NCI-H2081 (cell line): ENCODE results near the gene MRPL22.
"Not testable (repeated sequence)": the region's sequence is repeated elsewhere in the genome, so short reads cannot be mapped to it uniquely, and the experiment has no call there.

Experiments used
- DNase-seq, 2 experiments: peaks; one replicate each; lab custom pipeline; 2025; lab: John Stamatoyannopoulos, UW

MRPL22 gene

DNA sequence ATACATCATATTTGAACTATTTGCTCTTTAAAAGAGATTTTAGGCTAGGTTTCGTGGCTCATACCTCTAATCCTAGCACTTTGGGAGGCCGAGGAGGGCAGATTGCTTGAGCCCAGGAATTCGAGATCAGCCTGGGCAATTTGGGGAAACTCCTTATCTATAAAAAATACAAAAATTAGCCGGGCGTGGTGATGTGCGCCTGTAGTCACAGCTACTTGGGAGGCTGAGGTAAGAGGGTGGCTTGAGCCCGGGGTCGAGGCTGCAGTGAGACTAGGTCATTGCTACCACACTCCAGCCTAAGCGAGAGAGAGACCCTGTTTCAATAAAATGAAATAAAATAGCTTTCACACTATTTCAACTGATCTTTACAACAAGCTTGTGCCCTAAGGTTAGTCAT, 500 bp upstream of the MRPL22 start:
- DNase-seq: no peak

DNA sequence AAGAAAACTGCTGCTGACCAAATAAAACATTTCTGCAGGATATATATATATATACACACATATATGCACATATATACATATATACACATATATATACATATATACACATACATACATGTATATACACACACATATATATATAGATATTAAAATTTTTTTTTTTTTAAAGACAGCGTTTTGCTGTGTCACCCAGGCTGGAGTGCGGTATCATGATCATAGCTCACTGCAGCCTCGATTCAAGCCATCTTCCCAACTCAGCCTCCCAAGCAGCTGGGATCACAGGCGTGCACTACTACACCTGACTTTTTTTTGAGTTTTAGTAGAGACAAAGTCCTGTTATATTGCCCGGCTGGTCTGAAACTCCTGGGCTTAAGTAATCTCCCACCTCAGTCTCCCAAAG, 2.7 kb downstream of the MRPL22 start:
- no peak for DNase-seq

DNA sequence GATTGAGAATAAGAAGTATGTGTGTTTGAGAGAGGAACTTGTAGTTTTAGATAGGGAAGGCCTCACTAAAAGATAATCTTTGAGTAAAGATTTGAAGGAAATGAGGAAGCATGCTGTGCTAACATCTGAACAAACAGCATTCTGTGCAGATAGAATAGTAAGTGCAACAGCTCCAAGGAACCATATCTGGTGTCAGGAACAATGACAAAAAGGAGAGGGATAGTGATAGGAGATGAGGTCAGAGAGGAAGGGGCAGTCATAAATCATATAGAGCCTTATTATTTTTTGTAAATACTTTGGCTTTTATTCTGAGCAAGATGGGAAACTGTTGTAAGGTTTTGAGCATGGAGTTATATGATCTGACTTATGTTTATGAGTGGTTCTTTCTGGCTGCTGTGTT, 3.8 kb downstream of the MRPL22 start:
- DNase-seq: peak in 1 of 2 experiments; percentile 5

DNA sequence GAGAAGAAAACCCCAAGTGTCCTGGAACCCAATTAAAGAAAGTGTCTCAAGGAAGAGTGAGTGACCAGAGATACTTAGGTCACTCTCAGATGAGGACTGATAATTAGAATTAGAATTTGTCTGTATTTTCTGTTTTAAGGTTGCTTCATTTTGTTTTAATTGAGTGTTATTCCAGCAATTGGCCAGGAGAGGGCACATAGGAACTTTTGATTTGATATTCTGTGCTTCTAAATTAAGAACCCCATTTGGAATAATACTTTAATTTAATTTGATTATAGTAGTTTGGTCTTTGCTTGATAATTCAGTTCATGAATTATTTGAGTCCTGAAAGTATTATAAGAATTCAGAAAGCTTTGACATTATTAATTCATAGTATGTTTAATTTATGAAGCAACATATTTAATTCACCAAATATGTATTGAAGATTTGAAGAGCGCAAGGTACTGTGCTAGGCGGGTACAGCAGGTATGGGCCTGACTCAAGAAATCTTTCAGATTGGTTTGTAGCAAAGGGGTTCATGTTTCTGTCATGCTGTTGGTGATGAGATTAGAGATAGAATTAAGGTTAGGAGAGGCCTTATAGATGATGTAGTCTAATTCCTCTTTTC, 4.9 kb downstream of the MRPL22 start:
- peak in 1 of 2 experiments; percentile 25 for DNase-seq

DNA sequence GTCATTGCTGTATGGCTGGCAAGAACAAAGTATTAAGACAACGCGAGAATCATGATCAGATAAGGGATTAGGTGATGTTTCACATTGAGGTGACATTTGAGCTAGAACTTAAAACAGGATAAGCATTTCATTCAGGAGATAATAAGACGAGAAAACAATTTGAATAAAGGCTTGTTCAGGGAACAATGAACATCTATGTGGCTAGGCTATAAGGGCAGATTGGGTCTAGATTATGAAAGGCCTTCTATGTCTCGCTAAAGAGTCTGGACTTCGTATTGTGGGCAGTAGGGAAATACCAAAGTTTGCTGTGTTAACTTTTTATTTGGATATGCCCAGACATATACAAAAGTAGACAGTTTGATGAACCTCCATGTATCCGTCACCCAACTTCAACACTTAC, 6.9 kb downstream of the MRPL22 start:
- no peak for DNase-seq

DNA sequence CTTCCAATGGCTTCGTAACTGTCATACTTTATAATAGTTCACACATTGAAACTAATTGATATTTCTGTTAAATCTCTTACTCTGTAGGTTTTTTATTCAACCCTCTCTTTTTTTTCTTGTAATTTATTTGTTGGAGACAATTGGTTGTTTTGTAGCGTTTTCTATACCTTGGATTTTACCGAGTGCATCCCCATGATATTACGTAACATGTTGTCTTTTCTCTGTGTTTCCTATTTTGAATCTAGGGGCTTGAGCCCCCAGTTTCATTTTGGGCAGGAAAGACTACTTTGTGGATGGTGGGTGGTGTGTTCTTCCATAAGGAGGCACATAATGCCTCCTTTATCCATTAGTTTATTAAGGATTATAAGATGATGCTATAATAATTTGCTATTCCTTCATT, 7.4 kb downstream of the MRPL22 start:
- no peak for DNase-seq

DNA sequence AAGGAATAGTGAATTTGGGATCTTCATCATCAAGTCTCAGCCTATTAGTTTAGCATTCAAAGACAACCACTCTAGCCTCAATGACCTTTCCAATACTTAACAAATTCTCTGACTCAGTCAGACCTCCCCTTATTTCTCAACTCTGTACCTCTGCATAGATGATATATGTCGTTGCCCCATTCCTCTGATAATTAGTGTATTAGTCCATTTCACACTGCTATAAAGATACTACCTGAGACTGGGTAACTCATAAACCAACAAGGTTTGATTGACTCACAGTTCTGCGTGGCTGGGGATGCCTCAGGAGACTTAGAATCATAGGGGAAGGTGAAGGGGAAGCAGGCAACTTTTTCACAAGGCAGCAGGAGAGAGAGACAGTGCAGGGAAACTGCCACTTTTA, 8.9 kb downstream of the MRPL22 start:
- DNase-seq: no peak

DNA sequence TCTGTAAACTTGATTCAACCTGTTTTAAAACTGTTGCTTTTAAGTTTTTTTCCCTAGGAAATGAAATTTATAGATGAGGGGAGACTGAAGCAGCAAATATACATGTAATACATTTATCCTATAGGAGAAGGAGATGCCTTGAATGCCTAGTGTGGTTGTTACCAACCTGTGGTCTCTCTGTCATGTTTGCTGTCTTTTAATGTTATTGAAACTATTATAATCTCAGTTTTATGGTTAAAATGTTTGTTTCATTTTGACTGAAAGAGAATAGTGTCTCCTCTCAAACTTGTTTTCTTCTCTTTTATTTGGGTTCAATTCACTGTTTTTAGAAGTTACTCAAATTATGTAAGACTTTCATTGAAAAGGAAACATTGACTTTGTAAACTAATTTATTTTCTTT, 15.8 kb downstream of the MRPL22 start:
- no peak for DNase-seq

DNA sequence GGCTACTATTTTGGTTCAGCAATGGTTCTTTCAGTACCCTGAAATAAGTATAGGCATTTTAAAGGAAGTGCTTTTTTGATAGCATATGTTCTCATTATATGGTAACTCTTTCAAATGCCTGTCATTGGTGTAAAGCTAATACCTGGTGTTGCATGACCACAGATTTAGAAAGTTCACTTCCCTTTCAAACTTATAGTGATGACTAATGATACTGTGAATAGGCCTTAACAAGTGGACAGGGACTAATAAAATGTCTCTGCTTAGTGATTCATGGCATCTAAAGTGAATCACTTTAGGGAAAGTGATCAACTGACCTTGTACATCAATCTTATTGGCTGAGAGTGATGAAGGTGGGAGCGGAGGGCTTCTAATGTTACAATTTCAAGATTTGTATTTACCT, 21.6 kb downstream of the MRPL22 start:
- no peak for DNase-seq

DNA sequence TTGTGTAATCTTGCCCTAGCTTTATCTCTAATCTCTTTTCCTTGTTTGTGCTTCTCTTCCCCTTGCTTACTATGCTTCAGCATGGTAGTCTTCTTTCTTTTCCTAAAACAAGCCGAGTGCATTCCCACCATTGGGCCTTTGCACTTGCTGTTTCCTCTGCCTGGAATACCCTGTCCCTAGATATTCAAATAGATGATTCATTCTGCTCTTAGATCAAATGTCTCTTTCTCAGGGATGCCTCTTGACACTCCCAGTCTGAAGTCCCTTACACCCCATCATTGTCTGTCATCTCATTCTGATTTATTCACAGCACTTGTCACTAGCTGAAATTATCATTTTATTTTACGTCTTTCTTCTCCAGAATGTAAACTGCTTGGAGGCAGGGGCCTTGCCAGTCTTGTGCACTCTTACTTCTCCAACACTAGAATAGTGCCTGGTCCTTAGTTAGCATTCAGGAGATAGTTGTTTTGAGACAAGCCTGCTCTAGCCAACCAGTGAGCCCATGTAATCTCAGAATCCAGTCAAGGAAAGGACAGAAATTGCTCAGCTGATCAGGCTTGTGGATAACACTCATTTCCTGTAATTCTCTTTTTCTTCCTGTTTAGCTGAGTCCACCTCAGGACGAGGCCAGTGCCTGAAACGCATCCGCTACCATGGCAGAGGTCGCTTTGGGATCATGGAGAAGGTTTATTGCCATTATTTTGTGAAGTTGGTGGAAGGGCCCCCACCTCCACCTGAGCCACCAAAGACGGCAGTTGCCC, 25.4 kb downstream of the MRPL22 start:
- DNase-seq: no peak

DNA sequence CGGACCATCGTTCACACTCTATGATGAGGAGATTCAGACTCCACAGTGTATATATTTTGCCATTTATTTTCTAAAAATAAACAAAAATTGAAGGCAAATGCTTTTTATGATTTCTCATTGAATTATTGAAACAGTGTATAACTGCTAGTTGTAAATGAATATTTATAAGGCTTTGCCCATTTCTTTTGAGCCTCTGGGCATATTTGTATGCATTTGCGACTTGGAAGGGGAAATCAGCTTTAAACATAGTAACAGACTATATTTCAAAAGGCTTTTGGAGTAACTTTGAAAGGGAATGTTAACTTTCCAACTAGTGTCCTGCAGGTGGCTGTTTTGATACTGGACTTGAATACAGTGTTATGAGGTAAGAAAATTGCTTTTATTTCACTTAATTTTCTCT, 26.0 kb downstream of the MRPL22 start:
- no peak for DNase-seq

DNA sequence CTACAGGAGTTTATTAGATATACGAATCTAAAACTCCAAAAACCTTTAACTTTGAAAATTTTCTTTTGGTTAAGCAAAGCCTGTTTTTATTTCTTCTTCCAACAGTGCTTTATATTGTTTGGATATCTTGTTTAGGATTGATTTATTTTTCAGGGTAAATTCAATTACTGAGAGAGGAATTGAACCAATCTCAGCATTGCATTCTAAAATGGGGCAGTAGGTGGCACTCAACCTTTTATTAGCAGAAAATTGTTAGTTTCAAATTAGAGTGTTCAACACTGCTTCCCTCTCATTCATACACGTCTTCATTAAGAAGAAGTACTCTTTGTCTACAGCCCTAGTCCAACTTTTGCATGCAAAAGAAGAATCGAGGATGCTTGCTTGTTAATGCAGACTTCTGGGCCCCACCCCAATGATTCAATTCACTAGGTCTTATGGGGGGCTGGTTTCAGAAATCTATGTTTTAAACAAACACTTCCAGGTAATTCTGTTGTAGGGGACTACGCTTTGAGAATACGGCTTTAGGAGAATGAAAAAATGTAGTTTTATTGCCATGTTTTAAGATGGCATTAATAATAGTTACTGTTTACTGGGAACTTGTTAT, 26.6 kb downstream of the MRPL22 start:
- no peak for DNase-seq

DNA sequence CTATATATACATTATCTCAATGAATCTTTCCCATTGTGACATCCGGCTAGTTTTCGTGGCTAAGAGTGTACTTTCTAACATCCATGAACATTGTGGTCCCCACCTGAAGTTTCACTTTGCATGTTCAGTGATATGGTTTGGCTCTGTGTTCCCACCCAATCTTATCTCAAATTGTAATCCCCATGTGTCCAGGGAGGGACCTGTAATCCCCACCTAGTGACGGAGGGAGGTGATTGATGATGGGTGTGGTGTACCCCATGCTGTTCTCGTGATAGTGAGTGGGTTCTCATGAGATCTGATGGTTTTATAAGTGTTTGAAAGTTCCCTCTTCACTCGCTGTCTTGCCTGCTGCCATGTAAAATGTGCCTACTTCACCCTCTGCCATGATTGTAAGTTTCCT, 28.1 kb downstream of the MRPL22 start:
- DNase-seq: no peak

DNA sequence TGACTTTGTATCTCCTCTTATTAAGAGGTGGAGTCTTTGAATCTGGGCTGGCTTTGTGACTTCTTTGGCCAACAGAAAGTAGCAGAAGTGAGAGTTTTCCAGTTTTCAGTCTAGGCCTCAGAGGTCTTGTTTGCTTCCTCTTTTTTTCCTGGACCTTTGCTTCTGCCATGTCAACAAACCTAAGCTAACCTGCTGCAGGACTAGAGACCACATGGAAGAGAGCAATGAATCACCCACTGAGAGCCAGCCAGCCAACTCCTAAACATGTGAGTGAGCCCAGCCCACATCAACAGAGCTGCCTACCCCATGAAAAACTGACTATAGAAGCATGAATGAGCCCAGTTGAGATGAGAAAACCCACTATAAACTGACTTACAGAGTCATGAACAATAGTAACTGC, 29.9 kb downstream of the MRPL22 start:
- DNase-seq: no peak

DNA sequence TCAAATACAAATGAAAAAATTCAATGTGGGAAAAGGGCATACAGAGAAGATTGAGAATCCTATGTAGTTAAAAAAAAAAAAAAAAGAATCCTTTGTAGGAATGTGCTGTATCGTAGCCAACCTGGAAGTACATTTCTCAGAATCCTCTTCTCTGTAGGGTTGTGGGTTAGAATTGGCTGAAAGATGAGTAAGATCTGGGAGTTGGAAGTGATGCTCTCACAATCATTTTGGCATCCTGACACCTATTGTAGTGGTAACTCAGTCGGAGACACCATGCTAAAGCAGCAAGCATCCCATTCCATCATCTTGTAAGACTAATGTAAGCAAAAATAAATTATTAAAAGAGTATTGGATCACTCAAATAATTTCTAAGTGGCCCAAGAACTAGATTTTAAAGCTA, 30.6 kb downstream of the MRPL22 start:
- DNase-seq: no peak

DNA sequence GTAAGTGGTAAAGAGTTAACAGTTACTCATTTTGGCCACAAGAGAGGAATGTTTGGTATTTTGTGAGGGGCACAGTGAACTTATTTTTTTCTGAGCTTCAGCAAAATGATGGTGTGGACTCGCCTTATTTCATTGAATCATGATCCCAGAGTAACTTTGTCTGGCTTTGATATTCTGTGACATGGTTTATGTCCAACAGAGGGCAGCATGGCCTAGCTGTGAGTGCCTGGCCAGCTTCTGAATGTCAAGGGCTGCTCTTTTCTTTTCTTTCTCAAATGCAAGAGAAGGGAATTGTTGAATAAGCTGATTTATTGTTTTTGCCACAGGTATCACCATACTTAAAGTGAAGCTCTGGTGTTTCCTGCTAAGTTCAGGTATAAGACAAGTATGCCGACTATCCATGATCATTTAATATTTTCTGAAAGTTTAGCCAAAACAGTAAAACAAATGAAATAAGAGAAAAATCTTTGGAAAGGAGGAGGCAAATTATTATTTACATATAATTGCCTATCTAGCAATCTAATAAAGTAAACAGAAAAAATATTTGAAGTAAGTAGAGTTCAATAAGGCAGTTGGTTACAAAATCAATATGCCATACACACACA, 31.7 kb downstream of the MRPL22 start:
- DNase-seq: peak in 1 of 2 experiments; percentile 31

DNA sequence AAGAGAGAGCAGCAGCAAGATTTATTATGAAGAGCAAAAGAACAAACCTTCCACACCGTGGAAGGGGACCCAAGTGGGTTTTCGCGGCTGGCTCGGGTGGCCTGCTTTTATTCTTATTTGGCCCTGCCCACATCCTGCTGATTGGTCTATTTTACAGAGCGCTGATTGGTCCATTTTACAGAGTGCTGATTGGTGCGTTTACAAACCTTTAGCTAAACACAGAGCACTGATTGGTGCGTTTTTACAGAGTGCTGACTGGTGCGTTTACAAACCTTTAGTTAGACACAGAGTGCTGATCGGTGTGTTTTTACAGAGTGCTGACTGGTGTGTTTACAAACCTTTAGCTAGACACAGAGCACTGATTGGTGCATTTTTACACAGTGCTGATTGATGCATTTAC, 35.2 kb downstream of the MRPL22 start:
- not testable (repeated sequence) for DNase-seq

DNA sequence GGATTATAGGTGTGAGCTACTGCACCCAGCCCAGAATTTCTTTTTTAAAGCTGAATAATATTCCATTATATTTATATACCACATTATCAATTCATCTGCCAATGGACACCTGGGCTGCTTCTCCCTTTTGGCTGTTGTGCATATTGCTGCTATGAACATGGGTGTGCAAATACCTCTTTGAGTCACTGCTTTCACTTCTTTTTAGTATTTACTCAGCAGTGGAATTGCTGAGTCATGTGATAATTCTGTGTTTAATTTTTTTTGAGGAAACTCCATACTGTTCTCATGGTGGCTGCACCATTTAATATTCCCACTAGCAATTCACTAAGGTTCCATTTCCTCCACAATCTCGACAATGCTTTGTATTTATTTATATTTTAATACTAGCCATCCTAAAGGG, 36.5 kb downstream of the MRPL22 start:
- no peak for DNase-seq

DNA sequence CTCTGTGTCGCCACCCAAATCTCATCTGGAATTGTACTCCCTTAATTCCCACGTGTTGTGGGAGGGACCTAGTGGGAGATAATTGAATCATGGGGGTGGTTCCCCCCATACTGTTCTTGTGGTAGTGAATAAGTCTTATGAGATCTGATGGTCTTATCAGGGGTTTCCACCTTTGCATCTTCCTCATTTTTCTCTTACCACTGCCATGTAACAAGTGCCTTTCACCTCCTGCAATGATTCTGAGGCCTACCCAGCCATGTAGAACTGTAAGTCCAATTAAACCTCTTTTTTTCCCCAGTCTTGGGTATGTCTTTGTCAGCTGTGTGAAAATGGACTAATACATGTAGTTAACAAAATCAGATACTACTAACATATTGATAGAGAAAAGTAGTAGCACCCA, 37.4 kb downstream of the MRPL22 start:
- DNase-seq: not testable (repeated sequence)

DNA sequence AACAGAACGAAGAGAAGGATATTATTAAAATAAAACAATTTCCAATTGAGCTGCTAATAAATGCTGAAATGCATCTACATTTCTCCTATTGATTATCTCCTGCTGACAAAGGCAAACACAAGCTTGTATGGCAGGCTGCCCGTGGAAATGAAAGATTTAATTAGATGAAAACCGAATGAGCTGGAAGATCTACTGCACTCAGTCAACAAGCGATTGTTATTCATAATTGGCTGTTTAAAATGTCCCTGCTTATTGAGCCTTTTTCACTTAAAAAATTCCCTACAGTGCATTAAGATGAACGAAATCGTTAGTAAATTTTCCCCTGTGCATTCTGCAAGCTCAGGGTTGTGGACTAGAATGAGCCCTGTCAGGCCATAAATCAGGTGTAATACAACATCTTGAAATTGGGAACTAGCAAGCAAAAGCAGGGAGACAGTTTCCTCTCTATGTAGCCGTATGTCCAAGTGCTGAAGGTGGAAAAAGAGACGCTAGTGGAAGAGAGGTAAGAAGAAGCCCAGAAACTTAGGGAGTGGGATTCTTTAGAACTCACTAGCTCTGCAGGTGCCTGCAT, 44.2 kb downstream of the MRPL22 start:
- DNase-seq: peak in 1 of 2 experiments; percentile 55

DNA sequence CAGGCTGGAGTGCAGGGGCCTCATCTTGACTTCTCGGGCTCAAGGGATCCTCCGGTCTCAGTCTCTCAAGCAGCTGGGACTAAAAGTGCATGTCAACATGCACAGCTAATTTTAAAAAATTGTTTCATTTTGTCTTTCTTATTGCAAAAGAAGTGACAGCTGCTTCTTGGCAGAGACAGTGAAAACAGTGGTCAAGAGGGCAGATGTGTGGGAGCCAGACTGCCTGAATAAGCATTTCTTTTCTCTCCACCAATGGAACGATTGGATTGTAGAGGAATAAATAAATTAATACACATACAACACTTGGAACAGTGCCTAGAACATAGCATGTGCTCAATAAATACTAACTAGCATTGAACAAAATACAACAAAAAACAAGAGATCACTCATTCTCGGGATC, 45.3 kb downstream of the MRPL22 start:
- DNase-seq: no peak

DNA sequence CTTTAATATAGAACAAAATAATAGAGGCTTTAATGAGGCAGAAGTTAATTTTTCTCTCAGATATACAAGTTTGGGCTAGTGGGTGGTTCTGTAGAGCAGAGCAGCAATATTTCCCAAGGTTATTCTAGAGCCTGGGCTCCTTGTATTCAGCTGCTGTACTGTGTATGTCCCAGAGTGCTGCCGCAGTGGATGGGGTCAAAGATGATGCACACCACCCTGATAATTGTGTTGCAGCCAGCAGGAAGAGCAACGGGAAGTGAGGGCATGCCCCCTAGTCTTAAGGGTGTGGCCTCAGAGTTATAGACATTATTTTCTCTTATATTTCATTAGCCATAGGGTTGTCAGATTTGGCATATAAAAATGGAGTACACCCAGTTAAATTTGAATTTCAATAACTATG, 48.8 kb downstream of the MRPL22 start:
- DNase-seq: no peak

DNA sequence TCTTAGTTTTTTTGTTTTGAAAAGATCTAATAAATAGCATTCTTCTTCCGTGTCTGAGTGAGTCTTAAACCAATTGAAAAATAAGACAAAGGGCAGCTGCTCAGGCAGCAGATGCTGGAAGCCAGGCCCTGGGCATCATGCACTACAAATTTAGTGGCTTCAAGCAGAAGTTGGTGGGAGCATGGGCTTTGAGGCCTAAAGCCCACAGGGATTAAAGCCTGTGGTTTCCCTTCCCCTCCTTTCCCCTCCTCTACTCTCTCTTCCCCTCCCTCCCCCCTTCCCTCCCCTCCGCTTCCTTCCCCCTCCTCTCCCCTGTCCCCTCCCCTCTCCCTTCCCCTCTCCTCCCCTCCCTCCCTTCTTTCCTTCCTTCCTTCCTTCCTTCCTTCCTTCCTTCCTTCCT, 52.6 kb downstream of the MRPL22 start:
- DNase-seq: no peak
